HG03196 (cell line): Measurements from ENCODE around the gene RABGAP1L.
A peak's percentile ranks its signal among the peaks of the same experiment; 100 is the strongest.

ENCODE experiments used
- ATAC-seq: cut with Tn5 transposase; IDR thresholded peaks from one replicate; pipeline ENCODE4 v1.9.1; 2021; ENCODE audit not compliant: unreplicated experiment

The RABGAP1L gene

DNA sequence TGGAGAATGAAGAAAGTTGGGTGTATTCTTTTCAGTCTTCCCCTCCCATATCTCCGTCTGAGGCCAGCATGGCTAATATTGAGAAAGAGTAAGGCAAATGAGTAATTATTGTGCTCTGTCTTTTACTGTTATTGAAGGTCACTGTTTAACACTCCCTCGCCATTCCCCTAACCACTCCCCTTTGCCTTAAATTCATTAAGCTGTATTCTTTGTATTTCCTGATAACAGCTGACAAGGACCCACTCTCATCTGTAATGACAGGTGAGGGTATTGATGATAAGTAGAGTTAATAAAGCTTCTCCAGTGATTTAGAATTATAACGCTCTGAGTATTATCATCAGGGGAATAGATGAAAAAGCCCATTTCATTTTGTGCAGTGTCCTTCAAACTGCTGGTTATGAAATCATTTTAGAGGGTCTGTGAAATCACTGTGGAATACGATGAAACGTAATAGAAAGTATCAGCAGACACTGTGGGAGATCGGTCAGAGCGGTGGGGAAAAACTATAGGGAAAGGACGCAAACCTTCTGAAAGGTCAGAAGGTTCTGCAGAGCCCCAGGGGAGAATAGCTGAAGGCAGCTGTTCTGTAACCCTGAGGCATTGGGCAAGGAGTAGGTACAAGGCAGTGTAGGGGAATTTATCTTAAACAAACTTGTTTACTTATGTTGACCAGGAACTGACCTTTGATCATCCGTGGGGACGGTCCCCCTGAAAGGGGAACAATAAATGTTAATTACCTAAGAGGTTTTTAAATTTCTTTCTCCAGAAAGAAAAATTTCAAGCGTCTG lies 794.2 kb downstream of the RABGAP1L start:
- ATAC-seq = peak; percentile 47

DNA sequence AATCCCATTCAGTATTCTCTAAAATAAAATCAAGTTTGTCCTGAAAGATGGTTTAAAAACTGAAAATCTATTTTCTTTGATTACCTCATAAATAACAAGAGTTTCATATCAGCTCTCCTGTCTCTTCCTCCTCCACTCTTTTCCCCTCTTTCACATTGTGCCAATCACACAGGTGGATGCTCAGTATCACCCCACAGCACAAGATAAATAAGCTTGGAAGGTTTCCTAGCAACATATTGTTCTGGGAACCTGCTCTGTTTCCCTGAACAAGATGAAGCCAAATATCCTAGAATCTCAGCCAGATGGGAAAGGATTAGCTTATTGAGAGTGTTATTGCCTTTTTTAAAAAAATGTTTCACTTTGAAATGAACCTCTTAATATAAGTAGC lies 794.7 kb downstream of the RABGAP1L start:
- ATAC-seq = peak; percentile 35

DNA sequence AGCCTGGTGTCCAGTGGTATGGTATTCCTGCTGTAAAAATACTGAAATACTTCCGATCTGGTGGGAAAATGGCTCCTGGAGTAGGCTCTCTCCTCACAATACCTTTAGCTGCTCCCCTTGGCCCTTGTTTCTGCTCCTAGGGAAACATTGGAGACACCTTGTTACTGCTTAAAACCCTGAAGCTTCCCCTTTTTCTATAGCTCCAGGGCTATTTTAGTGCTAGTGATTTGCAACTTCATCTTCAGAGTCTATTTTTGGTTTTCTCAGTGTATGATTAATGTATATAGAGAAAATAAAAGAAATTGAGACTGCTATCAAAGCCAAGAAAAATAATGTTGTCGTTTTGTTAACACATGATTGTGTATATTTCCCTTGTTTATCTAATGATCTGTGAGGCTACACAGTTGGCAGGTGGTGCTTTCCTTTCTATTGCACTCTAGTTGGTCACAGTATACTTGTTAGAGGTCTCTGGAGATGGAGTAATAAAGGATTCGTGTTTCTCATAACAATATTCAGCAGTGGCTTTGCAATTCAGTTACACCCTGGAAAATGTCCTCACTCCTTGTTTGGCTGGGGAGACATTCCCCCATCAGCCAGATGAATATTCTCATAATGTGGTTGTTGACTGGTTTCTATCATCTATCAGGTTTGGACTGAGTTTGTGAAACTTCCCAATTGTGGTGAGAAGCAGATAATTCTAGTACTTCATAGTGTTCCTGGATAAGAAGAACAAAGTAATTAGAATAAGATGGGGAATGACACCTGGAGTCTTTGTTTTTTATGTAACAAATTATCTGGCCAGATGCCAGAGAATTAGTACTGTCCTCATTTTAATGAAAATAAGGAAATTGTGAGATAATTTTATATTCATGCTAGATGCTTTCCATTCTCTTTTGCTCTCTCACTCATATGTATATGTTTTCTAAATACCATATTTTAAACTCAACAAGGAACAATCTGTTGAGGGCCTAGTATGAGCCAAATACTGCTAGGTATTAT lies 795.6 kb downstream of the RABGAP1L start:
- ATAC-seq = no peak

DNA sequence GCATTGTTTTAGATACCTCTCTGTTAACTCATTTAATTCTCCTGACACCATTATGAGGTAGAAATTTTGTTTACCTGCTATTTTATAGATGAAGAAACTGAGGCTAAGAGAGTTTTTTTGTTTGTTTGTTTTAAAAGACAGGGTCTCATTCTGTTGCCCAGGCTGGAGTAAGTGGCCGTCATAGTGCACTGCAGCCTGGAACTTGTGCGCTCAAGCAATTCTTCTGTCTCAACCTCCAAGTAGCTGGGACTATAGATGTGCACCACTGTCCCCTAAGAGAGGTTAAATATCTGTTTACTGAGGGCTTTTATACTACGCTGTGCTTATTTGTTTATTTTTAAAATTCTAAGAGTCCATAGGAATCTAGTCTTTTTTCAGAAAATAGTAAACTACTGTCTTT lies 796.8 kb downstream of the RABGAP1L start:
- ATAC-seq = no peak

DNA sequence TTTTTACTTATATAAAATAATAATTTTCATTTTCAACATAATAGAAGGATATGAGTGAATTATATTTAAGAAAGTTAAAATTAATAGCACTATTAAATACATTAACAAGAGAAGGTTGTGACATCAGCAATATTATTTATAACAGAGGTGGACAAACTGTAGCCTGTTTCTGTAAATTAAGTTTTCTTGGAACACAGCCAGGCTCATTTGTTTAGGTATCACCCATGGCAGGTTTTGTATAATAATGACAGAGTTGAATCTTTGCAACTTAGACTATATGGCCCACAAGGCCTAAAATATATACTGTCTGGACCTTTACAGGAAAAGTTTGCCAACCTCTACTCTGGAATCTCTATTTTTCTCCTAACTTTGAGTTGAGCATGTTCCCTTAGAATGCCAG lies 797.7 kb downstream of the RABGAP1L start:
- ATAC-seq = no peak

DNA sequence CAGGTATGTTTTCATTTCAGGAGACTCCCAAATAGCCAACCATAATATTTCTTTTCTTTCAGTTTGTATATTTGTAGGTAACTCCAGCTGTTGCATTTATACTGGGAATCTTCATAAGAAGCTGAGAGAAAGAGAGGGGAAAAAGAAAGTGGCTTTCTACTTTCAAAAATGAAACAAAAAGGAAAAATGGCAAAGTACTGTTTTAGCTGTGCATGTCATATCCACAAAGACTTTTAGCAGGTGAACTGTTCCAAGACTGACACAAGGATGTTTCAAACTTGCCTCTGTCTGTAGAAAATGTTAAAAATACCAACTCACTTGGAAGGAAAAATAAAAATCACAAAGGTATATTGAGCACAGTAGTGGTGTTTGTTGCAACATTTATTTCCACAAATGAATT lies 798.5 kb downstream of the RABGAP1L start:
- ATAC-seq = no peak

DNA sequence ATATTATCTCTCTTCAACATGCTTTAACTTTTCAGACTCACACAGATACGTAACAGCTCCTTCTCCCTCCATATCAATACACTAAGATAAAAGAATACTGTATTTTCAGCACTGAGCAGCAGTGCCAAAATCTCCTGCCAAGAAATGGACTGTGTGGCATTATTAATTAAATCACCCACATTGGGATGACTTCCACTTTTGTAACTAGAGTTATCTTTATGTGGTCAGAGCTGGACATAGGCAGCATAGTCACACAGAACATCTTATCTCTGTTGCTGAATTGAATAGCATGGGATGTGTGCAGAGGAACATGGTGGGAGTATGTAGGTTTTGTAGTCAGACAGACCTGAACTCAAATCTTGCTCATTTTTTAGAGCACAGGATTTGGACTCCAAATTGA lies 799.1 kb downstream of the RABGAP1L start:
- ATAC-seq = no peak

DNA sequence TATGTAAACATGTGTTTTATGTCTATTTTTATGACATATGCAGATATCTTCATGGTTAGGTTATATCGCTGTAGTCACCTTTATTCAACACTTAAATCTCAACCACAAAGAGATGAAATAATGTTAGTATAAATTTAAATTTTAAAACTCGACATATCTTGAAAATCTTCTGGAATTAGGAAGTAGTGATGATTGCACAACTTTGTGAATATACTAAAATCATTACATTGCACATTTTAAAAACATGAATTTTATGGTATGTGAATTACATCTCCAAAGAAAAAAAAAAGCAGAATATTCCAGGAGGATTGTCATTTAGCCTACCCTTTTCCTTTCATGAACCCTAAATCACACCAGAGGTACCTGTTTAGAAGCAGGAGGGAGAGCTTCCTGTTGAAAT lies 801.0 kb downstream of the RABGAP1L start:
- ATAC-seq = no peak

DNA sequence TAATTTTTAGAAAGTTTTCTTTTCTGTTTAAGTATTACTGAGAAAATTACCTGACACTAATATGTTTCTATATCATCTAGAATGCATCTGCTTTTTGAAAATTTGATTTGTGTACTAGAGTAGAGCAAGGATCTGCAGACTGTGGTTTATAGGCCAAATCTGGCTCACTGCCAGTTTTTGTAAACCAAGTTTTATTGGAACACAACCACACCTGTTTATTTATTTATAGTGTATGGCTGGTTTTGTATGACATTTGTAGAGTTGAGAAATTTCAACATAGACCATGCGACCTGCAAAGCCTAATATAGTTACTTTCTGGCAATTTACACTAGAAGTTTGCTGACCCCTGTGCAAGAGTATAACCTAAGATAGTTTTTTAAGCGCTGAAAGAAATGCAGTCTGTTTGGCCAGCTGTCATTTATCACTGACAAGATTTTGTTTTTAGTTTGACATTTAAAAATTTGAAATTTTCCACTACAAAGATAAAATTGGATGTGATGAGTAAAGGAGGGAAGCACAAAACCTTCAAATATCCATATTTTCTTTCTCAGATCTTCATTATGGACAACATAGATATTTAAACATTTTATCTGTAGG lies 804.3 kb downstream of the RABGAP1L start:
- no peak for ATAC-seq

DNA sequence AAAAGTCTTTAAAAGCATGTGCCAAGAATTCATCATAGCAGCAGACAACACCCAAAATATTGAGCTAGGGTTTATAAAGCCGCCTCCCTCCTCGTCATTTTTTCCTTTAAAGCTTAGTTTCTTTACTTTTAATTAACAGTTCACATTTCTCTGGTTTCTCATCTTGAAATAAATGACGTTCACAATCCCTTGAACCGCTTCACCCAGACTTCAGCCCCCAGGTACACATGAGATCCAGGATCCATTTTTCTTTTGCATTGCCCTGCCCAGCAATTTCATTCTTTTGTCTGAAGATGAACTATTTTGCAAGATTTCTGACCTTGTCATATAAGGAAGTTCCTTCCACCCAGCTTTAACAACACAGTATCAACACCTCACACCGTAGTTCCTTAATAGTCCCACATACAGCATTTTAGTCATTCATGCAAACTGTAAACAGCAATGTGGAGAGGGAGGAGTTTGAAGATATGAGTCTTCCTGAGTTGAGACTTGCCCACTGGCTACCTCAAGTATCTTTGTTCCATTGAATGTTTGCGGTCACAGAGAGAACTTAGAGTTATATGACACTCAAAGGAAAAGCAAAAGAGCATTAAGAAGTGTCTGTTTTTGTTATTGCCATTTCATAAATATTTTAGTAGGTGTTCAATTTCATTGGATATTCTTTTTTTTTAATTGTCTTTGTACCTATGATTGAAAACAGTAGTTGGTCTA lies 805.1 kb downstream of the RABGAP1L start:
- ATAC-seq = no peak

DNA sequence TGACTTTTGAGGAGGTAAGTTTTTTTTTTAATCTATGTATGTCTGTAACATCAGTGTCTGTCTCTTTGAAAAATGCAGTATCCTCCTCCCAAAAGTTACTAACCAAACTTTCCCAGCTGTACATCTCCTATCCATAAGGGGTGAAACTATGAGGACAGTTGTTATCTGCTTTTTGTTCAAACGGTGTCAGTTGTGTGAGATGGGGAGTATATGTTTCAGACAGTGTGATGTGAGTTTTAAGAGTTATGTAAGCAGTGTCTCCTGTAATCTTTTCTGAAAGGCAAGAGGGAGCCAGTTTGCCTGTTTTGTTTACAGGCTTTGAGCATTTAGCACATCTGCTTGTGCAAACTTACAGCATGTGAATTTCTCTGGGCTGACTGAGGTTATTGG lies 805.6 kb downstream of the RABGAP1L start:
- no peak for ATAC-seq

DNA sequence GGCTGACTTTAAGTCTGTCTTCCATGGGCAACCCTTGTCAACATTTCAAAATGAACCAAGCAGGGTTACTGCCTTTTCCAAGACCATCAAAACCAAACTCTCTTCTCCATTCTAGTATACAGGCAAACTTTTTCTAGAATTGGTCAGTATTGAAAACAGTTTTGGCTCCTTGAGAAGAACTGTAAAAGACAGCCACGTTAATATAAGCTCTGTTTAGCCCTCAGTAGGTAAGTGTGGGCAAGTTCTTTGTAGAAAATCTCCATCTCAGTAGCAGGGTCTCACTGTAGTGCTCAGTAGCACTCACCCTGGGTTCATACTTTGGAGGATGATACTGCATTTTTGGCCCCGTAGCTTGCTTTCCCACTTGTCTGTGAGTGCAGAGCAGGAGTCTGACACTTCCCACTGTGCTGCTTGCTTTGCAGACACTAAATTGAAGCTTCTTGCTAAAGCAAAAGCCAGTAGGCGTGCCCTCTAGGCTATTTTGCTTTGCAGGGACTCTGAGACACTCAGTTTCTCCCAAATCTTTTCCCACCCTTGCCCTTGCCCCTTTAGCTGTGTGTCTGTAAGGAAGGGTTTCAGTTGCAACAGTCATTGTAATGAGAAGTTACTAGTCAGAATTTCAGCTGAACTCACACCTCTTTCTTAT lies 806.2 kb downstream of the RABGAP1L start:
- no peak for ATAC-seq

DNA sequence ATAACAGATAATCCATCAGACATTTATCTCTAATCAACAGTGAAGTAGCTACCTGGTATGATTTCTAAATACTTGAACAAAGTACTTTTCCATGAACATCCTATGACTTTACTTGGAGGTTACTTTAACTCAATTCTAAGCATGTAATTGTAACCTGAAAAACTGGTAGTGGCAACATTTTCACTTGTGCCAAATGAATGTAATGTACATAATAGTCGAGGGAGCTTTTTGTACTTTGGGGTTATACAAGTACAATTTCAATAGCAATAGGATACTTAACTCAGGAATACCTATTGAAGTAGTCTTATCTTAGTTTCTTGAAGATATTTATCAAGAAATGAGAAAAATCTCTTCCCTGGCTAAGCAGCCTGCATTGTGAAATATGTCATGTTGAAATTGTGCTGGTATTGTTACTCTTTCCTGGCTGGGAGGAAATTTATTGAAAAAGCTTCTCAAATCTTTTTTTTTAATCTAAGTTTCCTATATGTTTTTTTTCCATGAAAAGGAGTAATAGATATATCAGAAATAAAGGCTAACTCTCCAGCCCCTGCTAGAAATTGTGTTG lies 806.8 kb downstream of the RABGAP1L start:
- ATAC-seq = no peak

DNA sequence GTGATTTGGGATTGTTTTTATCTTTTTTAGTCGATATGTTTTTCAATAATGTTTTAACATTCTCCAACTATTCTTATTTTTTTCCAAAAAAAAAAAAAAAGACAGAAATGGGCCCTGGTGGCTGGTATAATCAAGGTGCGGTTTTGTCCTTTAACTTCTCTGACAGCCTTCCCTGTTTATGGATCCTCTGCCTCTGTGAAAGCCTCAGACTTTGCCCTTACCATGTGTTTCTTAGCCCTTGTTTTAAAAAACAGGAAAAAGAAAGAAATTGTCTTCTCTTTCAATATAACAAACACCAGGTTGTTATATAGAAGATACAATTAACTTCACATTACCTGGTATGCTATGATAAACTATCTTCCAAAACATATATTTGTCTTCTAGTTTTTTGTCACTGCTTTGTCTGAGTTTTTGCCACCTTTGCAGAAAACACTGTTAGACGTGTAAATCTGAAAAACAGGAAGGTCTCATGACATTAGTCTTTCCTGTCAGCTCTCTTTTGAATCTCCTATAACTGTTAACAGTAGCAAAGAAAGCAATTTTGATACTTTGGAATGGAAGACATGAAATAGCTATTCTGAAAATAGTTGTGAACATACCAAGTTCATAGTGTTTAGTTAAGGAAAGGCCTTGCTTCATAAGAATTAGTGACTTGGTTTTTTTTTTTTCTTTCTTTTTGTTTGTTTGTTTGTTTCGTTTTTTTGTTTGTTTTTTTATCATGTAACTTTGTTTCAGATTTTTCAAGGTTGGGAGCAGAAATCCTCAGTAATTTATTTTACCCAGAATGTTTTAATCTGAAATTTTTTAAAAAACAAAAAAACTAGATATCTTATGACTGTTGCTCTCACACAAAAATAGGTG lies 808.8 kb downstream of the RABGAP1L start:
- no peak for ATAC-seq

DNA sequence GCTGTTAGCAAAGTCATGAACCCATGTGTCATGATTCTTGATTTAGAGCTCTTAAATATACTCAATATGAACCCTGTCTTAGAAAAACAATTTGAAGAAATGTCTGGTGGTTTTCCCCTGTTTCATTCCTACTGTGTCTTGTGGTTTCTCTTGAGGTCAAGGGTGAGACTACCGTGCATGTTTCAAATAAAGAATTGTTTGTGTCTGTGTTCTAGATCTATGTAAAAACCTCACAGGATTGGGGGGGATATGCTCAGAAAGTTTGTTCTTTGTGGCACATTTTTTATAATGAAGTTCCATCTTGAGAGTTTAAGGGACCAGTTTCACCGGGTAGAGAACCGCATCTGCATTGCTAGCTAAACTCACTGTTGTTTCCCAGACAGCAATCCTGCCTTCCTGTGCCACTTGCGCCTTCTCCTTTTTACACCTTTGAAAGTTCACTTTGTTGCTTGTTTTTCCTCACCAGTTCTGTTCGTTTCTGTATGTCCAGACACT lies 809.5 kb downstream of the RABGAP1L start:
- peak; percentile 74 for ATAC-seq

DNA sequence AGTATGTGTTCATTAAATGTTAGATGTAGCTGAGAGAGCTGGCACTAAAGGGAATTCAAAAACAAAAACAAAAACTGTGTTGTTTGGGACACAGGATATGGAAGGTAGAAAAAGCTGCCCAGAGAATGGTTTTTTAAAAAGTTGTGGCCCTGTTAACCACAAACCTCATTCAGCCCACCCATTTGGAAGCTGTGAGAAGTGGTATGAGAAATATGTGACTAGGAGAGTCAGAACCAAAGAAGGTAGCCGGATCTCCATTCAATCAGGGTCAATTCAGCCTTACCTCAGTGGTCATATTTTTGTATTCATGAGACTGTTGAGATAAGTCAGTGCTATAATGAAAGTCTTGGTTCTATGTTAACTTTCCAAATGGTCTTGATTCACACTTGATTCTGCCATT lies 810.7 kb downstream of the RABGAP1L start:
- no peak for ATAC-seq

DNA sequence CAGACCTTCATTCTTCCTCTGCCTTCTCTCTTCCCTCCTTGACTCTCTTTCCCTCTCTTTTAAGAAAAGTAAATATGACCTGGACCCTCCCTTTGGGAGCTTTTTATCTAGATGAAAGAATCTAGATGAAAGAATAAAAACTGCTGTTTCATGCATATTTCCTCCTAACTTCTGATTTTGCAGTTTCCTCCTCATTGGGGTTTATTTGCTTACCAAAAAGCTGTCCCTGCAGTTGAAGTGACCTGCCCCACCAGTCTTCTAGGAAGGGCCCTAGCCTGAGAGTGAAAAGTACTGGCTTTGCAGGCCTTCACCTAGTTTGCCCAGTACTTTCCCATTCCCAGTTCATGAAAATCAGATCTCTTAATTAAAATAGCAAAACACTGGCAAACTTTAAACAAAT lies 812.1 kb downstream of the RABGAP1L start:
- ATAC-seq = no peak

DNA sequence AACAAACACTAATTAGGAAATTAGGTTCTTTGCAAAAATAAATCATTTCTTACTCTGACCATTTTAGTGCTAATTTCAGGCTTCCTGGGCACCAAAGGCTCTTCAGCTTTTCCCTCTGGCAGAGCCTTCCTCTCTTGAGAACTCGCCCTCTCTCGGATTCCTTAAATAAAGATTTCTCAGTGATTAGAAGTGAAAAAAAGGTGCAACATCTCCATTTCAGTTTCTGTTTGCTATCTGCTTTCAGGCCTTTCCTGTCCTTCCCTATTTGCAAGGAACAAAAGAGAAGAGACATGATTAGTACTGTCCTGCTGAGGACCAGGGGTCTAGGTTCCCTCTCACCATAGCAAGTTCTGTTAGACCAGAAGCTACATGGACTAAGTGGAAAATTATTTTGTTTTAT lies 812.6 kb downstream of the RABGAP1L start:
- ATAC-seq = no peak

DNA sequence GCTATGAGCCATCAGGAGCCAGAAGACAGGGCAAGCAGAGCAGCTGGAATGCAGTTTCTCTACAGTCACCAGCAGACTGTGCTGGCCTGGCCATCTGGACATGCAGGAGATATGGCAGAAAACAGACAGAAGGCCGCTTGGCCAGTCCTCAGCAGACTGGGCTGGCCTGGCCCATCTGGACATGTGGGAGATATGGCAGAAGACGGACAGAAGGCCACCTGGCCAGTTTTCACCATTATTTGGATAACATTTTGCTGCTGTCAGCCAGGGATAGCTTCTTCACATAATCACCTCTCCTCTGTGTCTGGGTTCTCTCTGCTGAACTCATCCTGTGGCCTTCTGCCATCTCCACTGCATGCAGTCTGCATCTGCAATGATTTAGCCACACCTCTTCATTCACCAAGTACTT lies 815.4 kb downstream of the RABGAP1L start:
- no peak for ATAC-seq
